H1 (cell line): ENCODE results near the gene ARHGAP10. TPM values are rescaled to one million over a fixed set of nuclear protein-coding genes. Genes with fewer than 3 reads are reported as not detected.

ENCODE experiments used
- CTCF ChIA-PET: fragments of 300-600 bp; sonication (Branson Sonifier 250); formaldehyde crosslinking; loops from one replicate; lab custom pipeline; 2021; ENCODE audit not compliant: partially characterized antibody; lab: Charles Lee
- POLR2A ChIA-PET: fragments of 300-600 bp; sonication (Branson Sonifier 250); formaldehyde crosslinking; loops from one replicate; lab custom pipeline; 2021; ENCODE audit warnings: inconsistent platforms; ENCODE audit not compliant: partially characterized antibody; lab: Charles Lee
- DNase-seq, 2 experiments: peaks; one replicate each; pipeline versions ENCODE4 v3.0.0 to v3.0.0-alpha.2; 2010 to 2022; ENCODE audit warnings: low spot score in 2 of 2, low read depth in 1 of 2, mixed read lengths in 1 of 2
- FAIRE-seq: peaks from 2 replicates; lab custom pipeline; 2011; peaks lifted over from hg19 to GRCh38; lab: Jason Lieb, UNC
- H2AFZ ChIP-seq: 2 replicates; pipeline ENCODE4 v1.8.1; 2012; ENCODE audit warnings: low read length, inconsistent platforms
- H2AK5ac ChIP-seq: 2 replicates; pipeline ENCODE4 v1.6.1; 2013; ENCODE audit warnings: low read depth, low read length
- H2BK120ac ChIP-seq: replicated peaks from 2 replicates; pipeline ENCODE3; 2013; ENCODE audit warnings: low read depth, low read length, inconsistent platforms
- H2BK12ac ChIP-seq: 2 replicates; pipeline ENCODE4 v1.6.1; 2013; ENCODE audit warnings: low read depth, low read length
- H2BK15ac ChIP-seq: 2 replicates; pipeline ENCODE4 v1.6.1; 2013; ENCODE audit warnings: low read length
- H2BK20ac ChIP-seq: 2 replicates; pipeline ENCODE4 v1.6.1; 2013; ENCODE audit warnings: low read length
- H2BK5ac ChIP-seq: 2 replicates; pipeline ENCODE4 v1.6.1; 2013; ENCODE audit warnings: low read depth, low read length
- H3K14ac ChIP-seq: 2 replicates; pipeline ENCODE4 v1.6.1; 2013; ENCODE audit warnings: inconsistent platforms; ENCODE audit not compliant: insufficient read length
- H3K18ac ChIP-seq: 2 replicates; pipeline ENCODE4 v1.6.1; 2013; ENCODE audit warnings: low read length; ENCODE audit errors: extremely low read depth
- H3K23ac ChIP-seq: 2 replicates; pipeline ENCODE4 v1.6.1; 2013; ENCODE audit warnings: inconsistent platforms; ENCODE audit not compliant: insufficient read length
- H3K23me2 ChIP-seq: 2 replicates; pipeline ENCODE4 v1.6.1; 2013; ENCODE audit warnings: low read depth, low read length
- H3K27ac ChIP-seq: 2 replicates; pipeline ENCODE4 v1.6.1; 2011; ENCODE audit warnings: low read depth, low read length, inconsistent platforms
- H3K27me3 ChIP-seq, 4 experiments: replicated peaks in 1 of 4; 1 replicate in 1 of 4; 2 replicates in 3 of 4; pipeline versions ENCODE4 v1.6.1 to v1.8.1; 2011 to 2013; ENCODE audit warnings: low read length in 3 of 4, mild to moderate bottlenecking in 3 of 4, inconsistent platforms in 2 of 4, mixed read lengths in 2 of 4, moderate library complexity in 1 of 4; ENCODE audit not compliant: control insufficient read depth in 3 of 4, insufficient read depth in 3 of 4; ENCODE audit errors: extremely low read depth in 1 of 4
- H3K36me3 ChIP-seq, 4 experiments: 2 replicates each; pipeline versions ENCODE4 v1.6.1 to v1.8.1; 2011 to 2013; ENCODE audit warnings: mild to moderate bottlenecking in 4 of 4, low read length in 3 of 4, moderate library complexity in 2 of 4, control low read depth in 1 of 4, inconsistent platforms in 1 of 4; ENCODE audit not compliant: insufficient read depth in 4 of 4, control insufficient read depth in 2 of 4
- H3K4ac ChIP-seq: replicated peaks from 2 replicates; pipeline ENCODE3; 2013; ENCODE audit warnings: low read length, low read depth, mixed read lengths, inconsistent platforms; ENCODE audit not compliant: insufficient read length
- H3K4me1 ChIP-seq, 4 experiments: replicated peaks in 1 of 4; 1 replicate in 1 of 4; 2 replicates in 3 of 4; pipeline versions ENCODE4 v1.6.1 to v1.8.1; 2011 to 2013; ENCODE audit warnings: low read length in 3 of 4, inconsistent platforms in 2 of 4, mixed read lengths in 1 of 4; ENCODE audit not compliant: insufficient read depth in 4 of 4, control insufficient read depth in 3 of 4
- H3K4me2 ChIP-seq, 2 experiments: 2 replicates each; pipeline versions ENCODE4 v1.6.1 to v1.8.1; 2011 to 2013; ENCODE audit warnings: low read depth in 2 of 2, low read length in 2 of 2, control low read depth in 1 of 2, inconsistent platforms in 1 of 2, mild to moderate bottlenecking in 1 of 2; ENCODE audit not compliant: insufficient read depth in 1 of 2
- H3K4me3 ChIP-seq, 4 experiments: fragments of 200-600, 300-600 bp in 1 of 4; sonication (generic), shearing (Covaris generic), sonication (Bioruptor Twin) in 1 of 4; 2 replicates each; pipeline versions ENCODE4 v1.5.1 to v1.8.1; 2011 to 2016; ENCODE audit warnings: low read length in 4 of 4, low read depth in 3 of 4, control low read depth in 2 of 4, inconsistent platforms in 2 of 4, mild to moderate bottlenecking in 2 of 4, mixed read lengths in 1 of 4, moderate library complexity in 1 of 4; ENCODE audit not compliant: insufficient read depth in 2 of 4; ENCODE audit errors: extremely low read depth in 1 of 4
- H3K56ac ChIP-seq: replicated peaks from 2 replicates; pipeline ENCODE3; 2013; ENCODE audit warnings: low read depth, mild to moderate bottlenecking, mixed read lengths, low read length, inconsistent platforms; ENCODE audit not compliant: insufficient read length
- H3K79me1 ChIP-seq: 2 replicates; pipeline ENCODE4 v1.6.1; 2013; ENCODE audit warnings: low read depth, low read length, control low read depth
- H3K79me2 ChIP-seq, 2 experiments: 2 replicates each; pipeline versions ENCODE4 v1.6.1 to v1.8.1; 2012 to 2013; ENCODE audit warnings: low read length in 2 of 2, mild to moderate bottlenecking in 2 of 2, inconsistent platforms in 1 of 2; ENCODE audit not compliant: insufficient read depth in 2 of 2, control insufficient read depth in 1 of 2
- H3K9ac ChIP-seq, 4 experiments: replicated peaks in 1 of 4; 1 replicate in 1 of 4; 2 replicates in 3 of 4; pipeline versions ENCODE4 v1.6.1 to v1.8.1; 2011 to 2013; ENCODE audit warnings: low read depth in 3 of 4, low read length in 3 of 4, control low read depth in 2 of 4, mild to moderate bottlenecking in 2 of 4, moderate library complexity in 2 of 4, inconsistent platforms in 1 of 4; ENCODE audit errors: extremely low read depth in 1 of 4
- H3K9me3 ChIP-seq, 2 experiments: 2 replicates each; pipeline versions ENCODE4 v1.6.1 to v1.8.1; 2012 to 2013; ENCODE audit warnings: mild to moderate bottlenecking in 2 of 2, moderate library complexity in 2 of 2, control low read depth in 1 of 2, inconsistent platforms in 1 of 2, low read depth in 1 of 2, low read length in 1 of 2, mixed read lengths in 1 of 2; ENCODE audit not compliant: insufficient read depth in 2 of 2
- H4K20me1 ChIP-seq, 2 experiments: replicated peaks in 1 of 2; 2 replicates each; pipeline versions ENCODE3 to v1.8.1; 2011 to 2013; ENCODE audit warnings: inconsistent platforms in 2 of 2, low read length in 2 of 2, mild to moderate bottlenecking in 1 of 2; ENCODE audit not compliant: insufficient read depth in 2 of 2, control insufficient read depth in 1 of 2
- H4K5ac ChIP-seq: 2 replicates; pipeline ENCODE4 v1.6.1; 2013; ENCODE audit warnings: low read length, low read depth, mixed read lengths, inconsistent platforms; ENCODE audit not compliant: insufficient read length
- H4K8ac ChIP-seq: 2 replicates; pipeline ENCODE4 v1.8.0; 2013; ENCODE audit warnings: mild to moderate bottlenecking, moderate library complexity, low read length, inconsistent platforms; ENCODE audit not compliant: insufficient read depth; ENCODE audit errors: extremely low read depth
- H4K91ac ChIP-seq: replicated peaks from 2 replicates; pipeline ENCODE3; 2013; ENCODE audit warnings: low read length, mixed read lengths, inconsistent platforms; ENCODE audit not compliant: insufficient read length
- CHD1 ChIP-seq: IDR thresholded peaks from 2 replicates; pipeline ENCODE4 v1.6.1; 2012; ENCODE audit warnings: low read depth, low read length, improper control_type of control experiment
- CHD2 ChIP-seq: IDR thresholded peaks from 2 replicates; pipeline ENCODE4 v1.6.1; 2012; ENCODE audit warnings: low read length, improper control_type of control experiment
- E2F6 ChIP-seq: IDR thresholded peaks from 2 replicates; pipeline ENCODE4 v1.6.1; 2012; ENCODE audit warnings: inconsistent platforms
- JUND ChIP-seq: IDR thresholded peaks from 2 replicates; pipeline ENCODE4 v1.6.1; 2011; ENCODE audit warnings: mild to moderate bottlenecking, improper control_type of control experiment, low read length
- RNF2 ChIP-seq: fragments of 200-900, 300-1000 bp; sonication (generic); IDR thresholded peaks from 2 replicates; pipeline ENCODE4 v1.7.1; 2016; ENCODE audit warnings: borderline replicate concordance, low read depth, mild to moderate bottlenecking, antibody characterized with exemption, low read length; ENCODE audit not compliant: poor library complexity, severe bottlenecking; ENCODE audit errors: missing control alignments
- SIN3A ChIP-seq, 2 experiments: IDR thresholded peaks in 1 of 2; conservative IDR thresholded peaks in 1 of 2; 2 replicates each; pipeline ENCODE4 v1.6.1; 2011 to 2012; ENCODE audit warnings: low read length in 2 of 2, improper control_type of control experiment in 1 of 2, low read depth in 1 of 2, mild to moderate bottlenecking in 1 of 2
- USF2 ChIP-seq: IDR thresholded peaks from 2 replicates; pipeline ENCODE4 v1.6.1; 2011; ENCODE audit warnings: low read length, improper control_type of control experiment
- ZNF274 ChIP-seq: IDR thresholded peaks from 2 replicates; pipeline ENCODE4 v1.7.0; 2012; ENCODE audit warnings: low read length, borderline replicate concordance; ENCODE audit errors: extremely low read depth
- whole genome bisulfite sequencing, 2 experiments: shearing (Covaris generic) in 1 of 2; methylation state at CpG; one replicate each; pipeline versions ENCODE4 v1.1.6 to v1.1.7; 2013 to 2015; ENCODE audit warnings: low lambda C conversion rate in 2 of 2, mixed read lengths in 2 of 2, inconsistent platforms in 1 of 2, low coverage in 1 of 2, missing lambda C conversion rate in 1 of 2; ENCODE audit not compliant: insufficient replicate concordance in 2 of 2, insufficient coverage in 1 of 2, insufficient read length in 1 of 2; ENCODE audit errors: extremely low coverage in 1 of 2, missing lambda C conversion rate in 1 of 2; 5-methylcytosine and 5-hydroxymethylcytosine counted together
- polyA plus RNA-seq, 7 experiments: library from polyadenylated mRNA; depleted of rRNA in 3 of 7; stranded (reverse) in 5 of 7; unstranded in 2 of 7; fragments of >200 nt in 5 of 7; fragments of 200-250 nt in 2 of 7; gene quantifications; 1 replicate in 5 of 7; 2 replicates in 1 of 7; 4 replicates in 1 of 7; pipeline versions ENCODE4 v1.2.1 to v1.2.3, GENCODE V29; 2011 to 2013; ENCODE audit warnings: missing spikeins in 2 of 7, mixed read lengths in 2 of 7
- total RNA-seq: library from RNA; stranded (reverse); fragmentation: NEBNext Ultra II Directional; extraction: Animal tissue kit (Norgen Biotek cat#: 25700); gene quantifications from 2 replicates; pipeline ENCODE4 v1.2.1, GENCODE V29; 2021
- TF ChIP-seq, protein P1 (sequence below): IDR thresholded peaks from 2 replicates; pipeline ENCODE4 v1.6.1; 2012; ENCODE audit warnings: inconsistent platforms

The ARHGAP10 gene
- total and polyA plus RNA-seq, 2 of the 8 experiments (the other 6 are each of a cell fraction or from before 2014, with no cell fraction given), result 3.7 to 6.1 TPM

GRCh38 chr4:147950261-147950660 is 218.4 kb downstream of the ARHGAP10 start:
- Histone ChIP-seq H3K4me1 (no peaks in the 10 kb centered on the region), H2BK20ac (no peak overlapping the region), H4K20me1 (no peaks in the 10 kb centered on the region), H2BK120ac (no peak overlapping the region), H3K9me3 (0 out of 4 replicates have a peak, but pooled peaks cover 0 to 2% of the 10 kb centered on the region in 2 experiments), H2AK5ac (no peak overlapping the region), H3K56ac (no peak overlapping the region), H2BK15ac (no peak overlapping the region), H3K27me3 (no peaks in the 10 kb centered on the region), H2BK5ac (no peak overlapping the region), H4K5ac (no peak overlapping the region), H2AFZ (no peak overlapping the region), H4K8ac (no peak overlapping the region), H3K79me1 (no peaks in the 10 kb centered on the region), H3K14ac (no peak overlapping the region), H2BK12ac (no peak overlapping the region), H3K36me3 (no peaks in the 10 kb centered on the region; a peak in 1 of 8 replicates), H3K23me2 (no peaks in the 10 kb centered on the region), H3K27ac (no peak overlapping the region), H3K4me3 (no peak overlapping the region), H3K23ac (no peak overlapping the region), H3K18ac (no peak overlapping the region), H3K79me2 (no peaks in the 10 kb centered on the region), H3K9ac (no peak overlapping the region), H4K91ac (no peak overlapping the region), H3K4me2 (no peak overlapping the region), H3K4ac (no peak overlapping the region)
- POLR2A ChIA-PET, result no interaction called here
- 82% methylated on average over 1 of the region's 1 CpG; no CpG with 5 or more reads in 1 of the 2 experiments for WGBS, 2 experiments
- FAIRE-seq, result no peak
- CTCF ChIA-PET, result interaction anchor here (1.0 kb wide), 1 partner anchor 23 kb away, joined by 3 read pairs; no protein-coding TSS in a partner anchor
- no peak for TF ChIP-seq ZNF274
- TF ChIP-seq, protein P1, sequence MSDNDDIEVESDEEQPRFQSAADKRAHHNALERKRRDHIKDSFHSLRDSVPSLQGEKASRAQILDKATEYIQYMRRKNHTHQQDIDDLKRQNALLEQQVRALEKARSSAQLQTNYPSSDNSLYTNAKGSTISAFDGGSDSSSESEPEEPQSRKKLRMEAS, result no peak
- TF ChIP-seq JUND, result no peak
- TF ChIP-seq SIN3A (conservative IDR thresholded peaks at IDR 0.05 in 1 of 2, IDR thresholded peaks at IDR 0.05 in 1 of 2; ENCODE audit: low read depth in 1 of 2, low read length in 2 of 2), result no peak
- TF ChIP-seq CHD1, result no peak
- no peak for TF ChIP-seq CHD2
- TF ChIP-seq USF2, result no peak
- no peak for TF ChIP-seq RNF2
- TF ChIP-seq E2F6, result no peak
- DNase-seq, result no peak
